HG03442 (cell line): ENCODE data around the gene IL13RA1.
A peak's percentile ranks its signal among the peaks of the same experiment; 100 is the strongest.
"Not testable (repeated sequence)": the region's sequence is repeated elsewhere in the genome, so short reads cannot be mapped to it uniquely, and the experiment has no call there.

Source experiments
- ATAC-seq: cut with Tn5 transposase; IDR thresholded peaks from one replicate; pipeline ENCODE4 v1.9.1; 2021; ENCODE audit warnings: mild to moderate bottlenecking, moderate library complexity; ENCODE audit not compliant: unreplicated experiment

Gene IL13RA1

GRCh38 chrX:118726887-118727685 lies at the start of gene IL13RA1:
Gene IL13RA1 (plus strand): TSS chrX:118727606. CDS start chrX:118727639, 33 bp downstream.
- peak; percentile 52 for ATAC-seq

DNA sequence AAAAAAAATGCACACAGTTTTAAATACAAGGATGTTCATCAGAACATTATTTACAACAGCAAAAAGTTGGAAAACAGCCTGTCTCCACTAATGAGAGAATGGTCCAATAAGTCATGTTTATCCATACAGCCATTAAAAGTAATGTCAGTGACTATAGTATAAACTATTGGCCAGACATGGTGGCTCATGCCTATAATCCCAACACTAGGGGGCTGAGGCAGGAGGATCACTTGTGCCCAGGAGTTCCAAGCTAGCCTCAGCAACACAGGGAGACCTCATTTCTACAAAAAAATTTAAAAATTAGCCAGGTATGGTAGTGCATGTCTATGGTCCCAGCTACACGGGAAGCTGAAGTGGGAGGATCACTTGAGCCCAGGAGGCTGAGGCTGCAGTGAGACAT lies 48.1 kb upstream of the IL13RA1 start:
- no peak for ATAC-seq

GRCh38 chrX:118682258-118683014 lies 45.0 kb upstream of the IL13RA1 start:
- ATAC-seq = no peak

DNA sequence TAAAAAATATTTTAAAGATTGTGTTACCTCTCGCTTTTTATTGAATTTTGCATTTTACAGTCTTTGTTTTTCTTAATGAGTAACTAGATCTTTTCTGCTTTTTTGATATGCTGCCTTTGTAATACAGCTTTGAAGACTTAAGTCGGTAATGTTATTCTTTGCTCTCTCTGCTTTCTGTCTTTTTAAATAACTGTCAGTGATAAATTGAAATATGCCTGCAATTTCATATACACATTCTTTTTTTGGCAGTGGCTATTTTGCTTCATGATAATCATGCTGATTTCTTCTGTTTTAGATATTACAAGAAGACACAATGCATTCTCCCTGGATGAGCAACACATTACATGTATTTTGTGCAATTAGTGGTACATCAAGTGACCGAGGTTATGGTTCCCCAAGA lies 42.0 kb upstream of the IL13RA1 start:
- no peak for ATAC-seq

DNA sequence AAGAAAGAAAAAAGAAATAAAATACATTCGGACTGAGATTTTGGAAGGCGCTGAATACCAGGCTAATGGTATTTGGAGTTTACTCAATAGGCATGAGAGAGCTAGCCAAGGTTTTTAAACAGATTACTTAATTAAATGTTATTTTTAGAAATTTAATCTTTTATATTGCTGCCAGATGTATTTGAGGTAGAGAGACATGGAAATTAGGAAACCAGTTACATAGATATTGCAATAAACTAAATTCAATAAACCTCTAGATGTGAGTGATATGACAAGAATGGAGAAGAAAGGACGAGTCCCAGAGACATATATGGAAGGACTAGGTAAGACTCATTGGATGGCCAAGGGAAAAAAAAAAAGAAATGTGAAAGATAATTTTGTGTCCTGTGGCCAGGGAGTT lies 38.5 kb upstream of the IL13RA1 start:
- no peak for ATAC-seq

GRCh38 chrX:118693843-118694242 lies 33.6 kb upstream of the IL13RA1 start:
- ATAC-seq = no peak

GRCh38 chrX:118694638-118695037 lies 32.8 kb upstream of the IL13RA1 start:
- no peak for ATAC-seq

DNA sequence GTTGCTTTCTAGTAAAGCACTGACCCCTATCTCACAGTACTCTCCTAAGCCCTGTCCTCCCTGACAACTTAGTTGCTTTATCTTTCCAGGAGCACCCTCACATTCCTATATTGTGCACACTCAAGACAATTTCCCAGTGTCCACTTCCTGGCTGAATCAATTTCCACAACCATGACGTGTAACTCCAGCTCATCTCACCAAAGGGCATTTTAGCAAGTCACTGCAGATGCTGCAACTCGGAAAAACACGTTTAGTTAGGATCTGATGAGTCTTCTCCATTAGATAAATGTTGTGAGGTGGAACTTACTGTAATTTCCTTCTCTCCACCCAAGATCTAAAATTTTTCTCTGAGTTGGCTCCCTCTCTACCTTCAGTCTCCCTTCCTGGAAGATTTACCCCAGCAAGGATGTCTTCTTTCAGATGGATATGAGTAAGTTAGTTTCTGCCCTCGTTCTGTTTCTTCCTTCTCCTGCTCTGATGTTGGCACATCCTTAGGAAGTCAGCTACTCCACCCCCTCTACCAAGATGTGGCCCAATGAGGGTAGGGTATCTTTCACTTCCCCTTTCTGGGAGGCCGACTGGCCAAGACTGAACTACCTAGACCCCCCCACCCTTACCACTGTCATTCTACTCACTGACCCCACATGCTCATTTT lies 28.8 kb upstream of the IL13RA1 start:
- no peak for ATAC-seq

GRCh38 chrX:118702741-118703140 lies 24.7 kb upstream of the IL13RA1 start:
- ATAC-seq = no peak

GRCh38 chrX:118706681-118707080 lies 20.7 kb upstream of the IL13RA1 start:
- no peak for ATAC-seq

GRCh38 chrX:118714521-118714920 lies 12.9 kb upstream of the IL13RA1 start:
- no peak for ATAC-seq

- not testable (repeated sequence) for ATAC-seq
These were observed 11.5 kb upstream of the IL13RA1 start for GRCh38 chrX:118715917-118716316.

DNA sequence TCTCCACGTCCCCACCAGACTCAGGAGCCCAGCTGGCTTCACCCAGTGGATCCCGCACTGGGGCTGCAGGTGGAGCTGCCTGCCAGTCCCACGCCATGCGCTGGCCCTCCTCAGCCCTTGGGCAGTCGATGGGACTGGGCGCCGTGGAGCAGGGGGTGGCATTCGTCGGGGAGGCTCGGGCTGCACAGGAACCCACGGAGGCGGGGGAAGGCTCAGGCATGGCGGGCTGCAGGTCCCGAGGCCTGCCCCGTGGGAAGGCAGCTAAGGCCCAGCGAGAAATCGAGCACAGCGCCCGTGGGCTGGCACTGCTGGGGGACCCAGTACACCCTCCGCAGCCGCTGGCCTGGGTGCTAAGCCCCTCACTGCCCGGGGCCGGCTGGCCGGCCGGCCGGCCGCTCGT lies 10.6 kb upstream of the IL13RA1 start:
- ATAC-seq = not testable (repeated sequence)

GRCh38 chrX:118717678-118718391 lies 9.6 kb upstream of the IL13RA1 start:
- no peak for ATAC-seq

- no peak for ATAC-seq
These were observed 8.7 kb upstream of the IL13RA1 start for GRCh38 chrX:118718737-118719136.

DNA sequence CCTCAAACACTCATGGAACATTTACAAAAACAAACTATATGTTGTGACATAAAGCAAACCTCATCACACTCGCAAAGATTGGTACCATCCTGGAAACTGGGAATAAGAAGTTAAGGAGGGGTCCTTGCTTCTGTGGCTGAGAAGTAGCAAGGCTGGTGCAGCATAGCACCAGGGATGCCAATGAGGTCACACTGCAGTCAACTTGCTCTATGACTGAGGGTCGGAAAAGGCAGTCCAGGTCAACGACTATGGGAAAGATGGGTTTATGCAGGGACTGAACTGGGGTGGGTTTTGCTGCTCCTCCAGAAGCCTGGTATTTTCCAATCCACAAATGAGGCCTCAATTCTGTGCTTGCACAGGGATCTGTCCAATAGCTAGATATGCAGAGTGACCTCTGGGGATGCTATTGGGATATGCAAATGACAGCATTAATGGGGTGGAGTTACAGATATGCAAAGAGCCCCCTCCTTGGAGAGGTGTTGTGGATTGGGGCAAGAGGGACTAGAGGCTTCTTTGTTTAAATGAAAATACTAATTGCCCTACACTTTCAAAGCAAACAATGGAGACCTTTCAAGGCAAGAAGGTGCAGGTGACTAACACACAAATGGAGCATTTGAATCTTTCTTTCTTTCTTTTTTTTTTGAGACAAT lies 7.2 kb upstream of the IL13RA1 start:
- no peak for ATAC-seq

DNA sequence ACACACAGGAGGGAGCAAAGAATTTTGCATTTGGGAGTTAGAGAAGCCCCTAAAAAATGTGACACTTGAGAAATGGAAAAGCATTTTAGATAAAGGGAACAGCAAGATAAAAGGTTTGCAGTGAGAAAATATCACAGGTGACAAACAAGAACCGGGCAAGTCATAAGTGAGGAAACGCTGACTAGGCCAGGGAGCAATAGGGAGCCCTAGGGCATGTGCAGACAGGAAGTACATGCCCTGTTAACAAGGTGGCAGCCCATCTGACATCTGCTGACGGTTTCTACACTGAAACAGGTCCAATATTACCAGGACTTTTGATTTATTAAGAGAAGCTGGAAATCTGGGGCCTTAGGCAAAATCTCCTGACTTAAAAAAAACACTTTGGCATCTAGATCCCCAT lies 4.0 kb upstream of the IL13RA1 start:
- no peak for ATAC-seq

DNA sequence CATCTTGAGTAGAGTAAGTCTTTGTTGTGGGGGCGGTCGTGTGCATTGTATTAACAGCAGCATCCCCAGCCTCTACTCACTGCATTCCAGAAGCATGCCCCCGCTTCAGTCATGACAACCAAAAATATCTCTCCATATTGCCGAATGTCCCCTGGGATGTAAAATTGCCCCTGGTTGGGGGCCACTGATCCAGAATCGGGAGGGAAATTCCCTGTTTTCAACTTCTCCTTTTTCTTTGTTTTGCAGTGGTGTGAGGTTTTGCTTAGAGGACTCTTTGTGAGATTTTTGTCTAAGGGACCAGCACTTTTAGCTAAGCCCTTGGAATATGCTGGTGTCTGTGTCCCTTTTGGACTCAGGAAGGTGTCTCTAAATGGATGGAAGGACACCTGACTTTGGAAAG lies 3.0 kb upstream of the IL13RA1 start:
- ATAC-seq = no peak

- ATAC-seq = no peak
These were observed 2.6 kb upstream of the IL13RA1 start for GRCh38 chrX:118724775-118725174.

- no peak for ATAC-seq
These were observed 1.0 kb upstream of the IL13RA1 start for GRCh38 chrX:118726396-118726795.
